Natural killer cell (primary cell): ENCODE measurements around the gene COL5A1. TPM values are rescaled to one million over a fixed set of nuclear protein-coding genes. Genes with fewer than 3 reads are reported as not detected.
"Not testable (repeated sequence)": the region's sequence is repeated elsewhere in the genome, so short reads cannot be mapped to it uniquely, and the experiment has no call there.

ENCODE experiments used
- ATAC-seq, 3 donors: fragments of 150-1000 bp in 2 of 3; fragments of 200-7000 bp in 1 of 3; cut with Tn5 transposase; 1 replicate in 1 of 3; 2 replicates in 2 of 3; pipeline ENCODE4 v1.10.0; 2021; ENCODE audit warnings: mild to moderate bottlenecking in 2 of 3, moderate library complexity in 2 of 3
- DNase-seq, 2 donors: peaks; one replicate each; pipeline versions ENCODE4 v3.0.0 to v3.0.0-alpha.2; 2013 to 2021; ENCODE audit warnings: mixed read lengths in 1 of 2
- H3K27ac ChIP-seq: one replicate; pipeline ENCODE4 v1.5.1; 2013; ENCODE audit warnings: mild to moderate bottlenecking, low read length
- H3K27me3 ChIP-seq: one replicate; pipeline ENCODE4 v1.6.1; 2013; ENCODE audit warnings: low read length; ENCODE audit not compliant: control insufficient read depth, insufficient read depth
- H3K36me3 ChIP-seq: one replicate; pipeline ENCODE4 v1.6.1; 2013; ENCODE audit warnings: low read length; ENCODE audit not compliant: control insufficient read depth, insufficient read depth
- H3K4me1 ChIP-seq: one replicate; pipeline ENCODE4 v1.6.1; 2013; ENCODE audit warnings: low read length; ENCODE audit not compliant: control insufficient read depth, insufficient read depth
- H3K4me3 ChIP-seq: one replicate; pipeline ENCODE4 v1.5.1; 2013; ENCODE audit warnings: low read length
- H3K9me3 ChIP-seq: one replicate; pipeline ENCODE4 v1.6.1; 2013; ENCODE audit warnings: low read length; ENCODE audit not compliant: control insufficient read depth, insufficient read depth
- H3K27ac Mint-ChIP-seq, 2 donors: one replicate each; pipeline ENCODE4 v1.8.0; 2022; ENCODE audit warnings: mild to moderate bottlenecking in 2 of 2, mixed read lengths in 2 of 2, moderate library complexity in 1 of 2
- H3K27me3 Mint-ChIP-seq, 2 donors: one replicate each; pipeline ENCODE4 v1.8.0; 2022; ENCODE audit warnings: low read depth in 2 of 2, mixed read lengths in 2 of 2
- H3K36me3 Mint-ChIP-seq: one replicate; pipeline ENCODE4 v1.8.0; 2022; ENCODE audit warnings: mixed read lengths
- H3K4me1 Mint-ChIP-seq, 2 donors: one replicate each; pipeline ENCODE4 v1.8.0; 2022; ENCODE audit warnings: mixed read lengths in 2 of 2
- H3K4me3 Mint-ChIP-seq: one replicate; pipeline ENCODE4 v1.8.0; 2022; ENCODE audit warnings: mild to moderate bottlenecking, moderate library complexity, mixed read lengths
- H3K9me3 Mint-ChIP-seq, 2 donors: one replicate each; pipeline ENCODE4 v1.8.0; 2022; ENCODE audit warnings: mixed read lengths in 2 of 2
- CTCF ChIP-seq: fragments of 200-600 bp; IDR thresholded peaks from one replicate; pipeline ENCODE4 v1.8.0; 2022; ENCODE audit warnings: antibody characterized with exemption
- WGBS: methylation state at CpG from one replicate; pipeline ENCODE4 v1.1.7; 2013; ENCODE audit warnings: missing lambda C conversion rate; ENCODE audit not compliant: insufficient coverage; 5-methylcytosine and 5-hydroxymethylcytosine counted together
- intact Hi-C: fragments of 100-400 bp; cut with micrococcal nuclease; formaldehyde crosslinking; loops from one replicate; pipeline ENCODE4 v1.14.2; 2022
- total RNA-seq, 4 donors: library from RNA; stranded (reverse); fragments of 120-200 nt in 1 of 4; gene quantifications; one replicate each; pipeline versions ENCODE4 v1.2.3 to v1.2.4, GENCODE V29; 2013 to 2022

Gene COL5A1
- total RNA-seq, 3 donors from 2014 or later (not counting 1 experiment from before 2014, with no cell fraction given), result 0.11 to 0.28 (median 0.23) TPM

GRCh38 chr9:134682651-134683364 lies 41.2 kb downstream of the COL5A1 start:
- H3K27ac Mint-ChIP-seq, result no peak overlapping the region

GRCh38 chr9:134683714-134684374 lies 42.2 kb downstream of the COL5A1 start:
- no peaks in the 10 kb centered on the region for H3K4me1 Mint-ChIP-seq
- Histone ChIP-seq H3K4me1 (no peaks in the 10 kb centered on the region), H3K4me3 (no peak overlapping the region), H3K27ac (no peak overlapping the region), H3K27me3 (no peaks in the 10 kb centered on the region), H3K36me3 (no peaks in the 10 kb centered on the region), H3K9me3 (no peaks in the 10 kb centered on the region)
- DNase-seq, result no peak
- no peak for ATAC-seq
- H3K36me3 Mint-ChIP-seq, result no peaks in the 10 kb centered on the region
- TF ChIP-seq CTCF, result no peak
- no peaks in the 10 kb centered on the region for H3K27me3 Mint-ChIP-seq
- 89% methylated on average over 22 of the region's 22 CpGs for WGBS
- H3K4me3 Mint-ChIP-seq, result no peak overlapping the region
- intact Hi-C loops, result no loop called here
- H3K9me3 Mint-ChIP-seq, result no peaks in the 10 kb centered on the region
- H3K27ac Mint-ChIP-seq, result no peak overlapping the region

More at GRCh38 chr9:134682651-134683364, 41.2 kb downstream of the COL5A1 start:
- no peak for DNase-seq
- no peak for ATAC-seq
- peaks cover 0 to 6% of the 10 kb centered on the region in 2 donors for H3K27me3 Mint-ChIP-seq
- H3K9me3 Mint-ChIP-seq, result no peaks in the 10 kb centered on the region
- no peak overlapping the region for H3K4me3 ChIP-seq
- H3K4me3 Mint-ChIP-seq, result no peak overlapping the region
- no peaks in the 10 kb centered on the region for H3K36me3 Mint-ChIP-seq
- no peaks in the 10 kb centered on the region for H3K4me1 ChIP-seq
- no peaks in the 10 kb centered on the region for H3K4me1 Mint-ChIP-seq
- no peak overlapping the region for H3K27ac ChIP-seq
- no peaks in the 10 kb centered on the region for H3K9me3 ChIP-seq
- intact Hi-C loops, result no loop called here
- WGBS, result 83% methylated on average over 24 of the region's 25 CpGs
- H3K36me3 ChIP-seq, result no peaks in the 10 kb centered on the region
- no peaks in the 10 kb centered on the region for H3K27me3 ChIP-seq
- TF ChIP-seq CTCF, result no peak

- DNase-seq, result no peak
- WGBS, result 89% methylated on average over 3 of the region's 3 CpGs
- H3K4me3 Mint-ChIP-seq, result no peak overlapping the region
- H3K9me3 Mint-ChIP-seq, result no peaks in the 10 kb centered on the region
- no peaks in the 10 kb centered on the region for H3K9me3 ChIP-seq
- no peak overlapping the region for H3K4me3 ChIP-seq
- H3K36me3 Mint-ChIP-seq, result no peaks in the 10 kb centered on the region
- H3K4me1 ChIP-seq, result no peaks in the 10 kb centered on the region
- no peak overlapping the region for H3K27ac Mint-ChIP-seq
- no peak for ATAC-seq
- no peak for TF ChIP-seq CTCF
- no peaks in the 10 kb centered on the region for H3K27me3 ChIP-seq
- no peaks in the 10 kb centered on the region for H3K36me3 ChIP-seq
- no peak overlapping the region for H3K27ac ChIP-seq
- no peaks in the 10 kb centered on the region for H3K4me1 Mint-ChIP-seq
- intact Hi-C loops, result no loop called here
- H3K27me3 Mint-ChIP-seq, result no peaks in the 10 kb centered on the region
These were observed 42.7 kb downstream of the COL5A1 start for GRCh38 chr9:134684375-134684723.

GRCh38 chr9:134684941-134685340 lies 43.3 kb downstream of the COL5A1 start:
- intact Hi-C loops, ATAC-seq, H3K4me1 ChIP-seq, H3K4me1 Mint-ChIP-seq, H3K4me3 ChIP-seq, H3K27me3 Mint-ChIP-seq, H3K27ac Mint-ChIP-seq, H3K27me3 ChIP-seq, H3K9me3 ChIP-seq, DNase-seq, H3K4me3 Mint-ChIP-seq, H3K27ac ChIP-seq, H3K36me3 ChIP-seq, H3K36me3 Mint-ChIP-seq, H3K9me3 Mint-ChIP-seq: not testable (repeated sequence)
